GM21825 (cell line): Measurements from ENCODE around the gene LAMA2.

Experiments used
- ATAC-seq: cut with Tn5 transposase; IDR thresholded peaks from one replicate; pipeline ENCODE4 v1.9.1; 2021; ENCODE audit warnings: mild to moderate bottlenecking, moderate library complexity; ENCODE audit not compliant: unreplicated experiment

Gene LAMA2

DNA sequence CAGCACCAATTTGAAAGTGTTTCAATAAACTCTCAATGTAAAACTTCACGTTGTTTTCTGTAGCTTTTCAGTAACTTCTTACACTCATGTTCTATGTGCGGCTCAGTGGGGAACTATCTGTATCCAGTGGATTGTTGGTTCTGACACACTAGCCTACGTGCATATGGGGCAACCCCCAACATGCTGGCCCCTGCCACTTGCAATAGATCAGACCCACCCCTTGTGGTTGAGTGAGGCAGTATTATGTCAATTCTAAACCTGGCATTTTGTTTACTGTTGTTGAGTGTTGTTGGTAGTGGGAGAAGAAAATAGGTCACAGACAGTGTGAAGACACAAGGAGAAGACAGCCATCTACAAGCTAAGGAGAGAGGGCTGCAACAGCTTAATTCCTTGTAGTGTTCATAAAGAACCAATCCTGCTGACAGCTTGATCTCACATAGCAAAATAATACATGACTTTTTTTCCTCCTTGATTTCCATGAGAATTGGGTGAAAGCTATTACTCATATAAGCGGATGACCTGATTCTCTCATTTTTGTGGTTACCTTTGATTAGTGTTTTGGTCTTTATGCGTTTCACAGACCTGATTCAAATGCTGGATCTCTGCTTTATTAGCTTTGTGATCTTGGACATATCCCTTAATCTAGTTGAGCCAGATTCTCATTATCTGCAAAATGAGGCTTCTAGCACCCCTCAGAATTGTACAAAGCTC is 320.4 kb downstream of the LAMA2 start:
- no peak for ATAC-seq

DNA sequence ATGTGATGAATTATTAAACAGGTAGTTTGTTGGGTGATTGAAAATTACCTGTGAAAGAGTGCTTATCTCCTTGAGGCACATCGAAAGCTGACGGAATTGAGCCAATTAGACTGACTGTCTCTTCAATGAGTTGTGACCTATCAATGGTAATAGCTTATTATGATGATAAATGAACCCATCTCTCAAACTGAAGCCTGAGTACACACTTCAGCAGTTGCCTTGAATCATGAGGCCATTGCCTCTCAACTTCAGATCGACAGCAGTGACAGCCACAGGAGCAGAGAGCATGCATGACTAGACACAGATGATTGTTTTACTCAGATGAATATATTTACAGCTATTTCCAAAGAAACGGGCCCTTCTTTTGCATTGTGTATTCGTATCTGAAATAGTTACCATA is 323.9 kb downstream of the LAMA2 start:
- ATAC-seq, result no peak

DNA sequence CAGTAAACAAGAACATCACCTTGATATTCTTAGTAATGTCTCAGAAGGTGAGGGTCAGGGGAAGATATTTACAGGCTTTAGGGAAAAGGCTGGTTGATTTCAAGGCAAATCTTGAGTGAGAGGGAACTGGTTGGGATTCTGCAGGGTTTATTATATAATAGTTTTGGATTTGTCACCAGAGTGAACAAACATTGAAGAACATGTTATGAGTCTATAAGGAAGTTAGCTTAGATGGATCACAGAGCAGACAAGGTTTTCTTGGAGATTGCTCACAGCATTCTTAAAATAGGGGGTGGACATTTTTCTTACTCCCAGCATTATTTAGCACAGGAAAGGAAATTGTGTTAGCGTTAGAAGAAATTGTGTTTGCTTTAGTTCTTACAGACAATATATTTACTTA is 324.9 kb downstream of the LAMA2 start:
- no peak for ATAC-seq

DNA sequence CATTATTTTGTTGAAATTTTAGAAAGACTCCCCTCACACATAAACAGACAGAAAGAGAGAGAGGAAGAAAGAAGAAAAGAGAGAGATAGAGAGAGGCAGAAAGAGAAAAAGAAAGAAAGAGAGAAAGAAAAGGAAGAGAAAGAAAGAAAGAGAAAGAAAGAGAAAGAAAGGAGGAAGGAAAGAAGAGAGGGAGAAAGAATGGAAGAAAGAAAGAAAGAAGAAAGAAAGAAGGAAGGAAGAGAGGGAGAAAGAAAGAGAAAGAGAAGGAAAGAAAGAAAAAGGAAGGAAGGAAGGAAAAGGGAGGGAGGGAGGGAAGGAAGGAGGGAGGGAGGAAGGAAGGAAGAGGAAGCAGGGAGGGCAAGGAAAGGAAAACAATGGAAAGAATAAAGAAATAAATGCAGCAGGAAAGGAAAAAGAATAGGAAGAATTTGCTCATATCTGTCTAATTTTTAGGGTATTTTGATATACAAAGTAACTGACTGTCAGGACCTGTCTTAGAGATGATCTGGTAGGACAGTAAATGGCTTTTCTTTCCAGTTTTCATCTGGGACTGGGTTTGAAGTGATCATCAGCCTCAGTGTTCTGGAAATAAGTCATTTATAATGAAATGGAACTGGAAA is 325.6 kb downstream of the LAMA2 start:
- no peak for ATAC-seq

DNA sequence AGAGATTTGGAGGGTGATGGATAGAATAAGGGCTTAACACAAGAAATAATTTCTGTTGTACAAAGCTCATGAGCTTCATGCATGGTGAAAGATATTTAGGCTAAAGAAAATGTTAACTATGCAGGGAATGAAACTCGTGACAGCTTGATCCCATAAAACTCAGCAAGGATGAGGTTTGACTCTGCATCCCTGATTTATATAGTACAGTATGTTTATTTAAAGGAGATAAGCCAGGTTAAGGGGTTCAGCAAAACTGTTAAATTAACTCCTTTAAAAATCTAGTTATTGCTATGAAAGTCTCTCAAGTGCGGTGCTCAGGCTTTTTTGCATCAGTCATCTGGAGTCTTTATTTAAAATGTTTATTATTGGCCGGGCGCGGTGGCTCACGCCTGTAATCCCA is 326.4 kb downstream of the LAMA2 start:
- ATAC-seq, result no peak

DNA sequence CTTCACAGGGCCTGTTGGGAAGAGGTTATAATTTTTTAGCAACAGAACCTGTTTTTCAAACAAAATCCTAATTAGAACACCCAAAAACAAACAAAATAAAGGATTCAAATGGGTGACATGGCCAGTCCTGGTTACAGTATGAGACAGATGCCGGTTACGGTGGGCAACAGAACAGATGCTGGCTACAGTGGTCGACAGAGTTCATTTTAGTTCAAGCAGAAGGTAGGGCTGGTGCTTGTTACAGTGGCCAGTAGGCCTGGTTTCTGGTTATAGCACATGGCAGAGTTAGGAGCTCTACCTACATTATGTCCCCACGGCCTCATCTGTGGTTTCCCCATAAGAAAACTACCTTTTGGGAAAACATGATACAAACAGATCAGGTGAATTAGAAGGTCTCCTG is 327.7 kb downstream of the LAMA2 start:
- ATAC-seq, result no peak

DNA sequence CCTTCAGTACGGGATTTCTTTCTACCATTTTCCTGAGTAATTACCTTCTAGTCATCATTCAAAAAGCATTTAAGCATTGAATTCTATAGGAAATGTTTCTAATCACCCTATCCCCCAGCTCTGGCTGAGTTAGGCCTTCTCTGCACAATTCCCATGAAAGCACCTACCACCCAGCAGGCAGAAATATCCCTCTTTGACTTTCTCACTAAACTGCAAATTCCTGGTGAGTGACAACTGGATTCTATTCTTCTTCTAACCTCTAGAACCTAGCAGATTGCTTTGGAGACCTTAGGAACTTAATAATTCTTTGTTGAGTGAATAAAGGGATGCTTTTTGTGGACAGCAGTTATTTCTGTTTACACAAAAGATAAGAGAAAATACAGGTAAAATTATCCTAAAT is 328.7 kb downstream of the LAMA2 start:
- no peak for ATAC-seq

DNA sequence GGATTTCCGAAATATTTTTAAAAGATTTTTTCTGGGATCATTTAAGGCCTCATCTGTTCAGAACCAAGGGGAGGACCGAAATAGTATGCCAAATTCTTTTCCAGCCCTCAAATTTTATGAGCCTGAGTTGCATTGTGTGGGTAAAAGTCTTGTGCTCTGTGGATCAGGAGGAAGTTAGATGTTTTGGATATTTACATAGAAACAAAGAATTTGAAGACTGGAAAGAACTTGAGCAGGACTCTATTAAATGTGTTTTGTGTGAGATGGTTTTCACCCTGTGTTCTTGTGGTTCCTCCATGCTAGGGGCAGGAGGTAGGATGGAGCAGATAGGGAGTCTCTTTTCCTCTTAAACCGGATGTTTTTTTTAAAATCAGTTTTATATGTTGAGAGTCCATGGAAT is 329.1 kb downstream of the LAMA2 start:
- ATAC-seq, result no peak

DNA sequence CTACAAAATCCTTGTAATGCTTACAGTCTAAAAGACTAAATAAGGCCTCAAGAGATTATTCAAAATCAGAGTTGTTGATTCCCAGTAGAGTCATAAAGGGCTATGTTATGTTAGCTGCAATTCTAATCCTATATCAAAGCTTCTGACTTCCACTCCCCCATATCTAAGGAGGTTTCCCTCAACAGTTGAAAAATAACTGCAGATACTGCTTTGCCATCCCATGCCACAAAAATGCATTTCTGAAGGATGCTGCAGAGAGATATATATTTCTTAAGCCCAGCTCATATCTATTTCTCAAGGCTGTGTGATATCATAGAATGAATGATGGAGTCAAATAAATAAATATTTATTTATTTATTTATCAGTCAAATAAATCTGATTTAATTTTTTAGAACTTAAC is 332.3 kb downstream of the LAMA2 start:
- ATAC-seq, result no peak

DNA sequence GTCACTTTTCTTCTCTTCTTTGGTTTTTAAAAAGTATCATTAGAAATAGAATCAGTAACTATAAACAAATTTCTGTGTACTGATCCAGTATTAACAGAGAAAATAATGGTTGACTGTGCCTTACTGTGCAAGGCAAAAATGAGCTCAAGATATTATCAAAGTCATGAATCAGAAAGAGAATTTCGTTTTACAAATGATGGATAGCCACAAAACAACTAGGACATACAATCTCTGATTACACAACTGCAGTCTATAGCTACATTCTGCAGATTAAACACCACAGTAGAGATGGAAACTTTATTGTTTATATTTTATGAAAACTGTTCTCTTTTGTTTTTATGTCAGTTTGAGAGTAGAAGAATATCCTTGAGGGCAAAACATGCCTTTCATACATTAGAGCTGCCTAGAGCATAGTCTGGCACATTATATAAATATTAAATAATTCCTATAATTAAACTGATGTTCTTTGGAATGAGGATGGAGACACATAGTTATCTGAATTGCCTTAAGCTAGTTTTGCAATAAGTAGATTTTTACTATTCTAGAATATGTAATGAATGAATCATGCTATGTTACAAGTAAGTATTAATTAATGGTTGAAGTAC is 333.1 kb downstream of the LAMA2 start:
- no peak for ATAC-seq

DNA sequence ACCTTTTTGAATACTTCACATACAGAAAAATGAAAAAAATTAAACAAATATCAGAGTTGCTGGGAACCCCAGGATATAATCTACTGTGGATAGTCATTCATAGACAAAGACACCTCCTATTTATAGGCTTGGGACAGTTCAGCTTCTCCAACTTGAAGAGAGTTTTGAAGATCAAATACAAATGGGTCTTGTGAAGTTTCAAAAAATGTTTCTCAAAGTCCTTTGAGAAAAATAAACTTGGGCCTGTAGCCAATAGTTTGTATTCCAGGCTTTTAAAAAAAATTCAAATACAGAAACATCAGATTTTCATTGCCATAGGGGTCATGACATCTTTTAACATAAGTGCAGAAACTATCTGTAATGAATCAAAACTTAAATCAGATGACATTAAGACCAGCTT is 334.8 kb downstream of the LAMA2 start:
- no peak for ATAC-seq

DNA sequence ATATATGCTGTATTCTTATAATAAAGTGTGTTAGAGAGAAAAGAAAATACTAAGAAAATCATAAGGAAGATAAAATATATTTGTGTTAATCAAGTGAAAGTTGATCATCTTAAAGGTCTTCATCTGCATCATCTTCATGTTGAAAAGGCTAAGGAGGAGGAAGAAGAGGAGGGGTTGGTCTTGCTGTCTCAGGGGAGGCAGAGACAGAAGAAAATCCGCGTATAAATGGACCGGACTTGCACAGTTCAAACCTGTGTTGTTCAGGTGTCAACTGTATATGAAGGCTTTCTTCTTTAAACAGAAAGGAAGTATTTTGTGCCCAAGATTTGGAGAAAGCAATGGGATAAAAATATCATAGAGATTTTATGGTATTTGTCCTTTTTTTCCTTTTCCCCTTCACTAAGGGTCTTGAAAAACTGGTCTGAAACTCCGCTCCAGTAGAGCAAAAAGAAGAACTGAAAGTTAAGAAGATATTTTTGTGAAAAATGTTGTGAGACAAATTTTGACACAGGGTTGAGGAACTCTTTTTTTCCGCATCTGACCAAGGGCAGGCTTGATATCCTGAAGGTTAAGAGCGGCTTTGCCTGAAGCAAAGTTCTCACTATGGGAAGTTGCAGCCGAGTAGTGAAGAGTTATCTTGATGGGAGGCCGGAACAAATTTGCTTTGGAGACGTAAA is 350.7 kb downstream of the LAMA2 start:
- ATAC-seq, result no peak

DNA sequence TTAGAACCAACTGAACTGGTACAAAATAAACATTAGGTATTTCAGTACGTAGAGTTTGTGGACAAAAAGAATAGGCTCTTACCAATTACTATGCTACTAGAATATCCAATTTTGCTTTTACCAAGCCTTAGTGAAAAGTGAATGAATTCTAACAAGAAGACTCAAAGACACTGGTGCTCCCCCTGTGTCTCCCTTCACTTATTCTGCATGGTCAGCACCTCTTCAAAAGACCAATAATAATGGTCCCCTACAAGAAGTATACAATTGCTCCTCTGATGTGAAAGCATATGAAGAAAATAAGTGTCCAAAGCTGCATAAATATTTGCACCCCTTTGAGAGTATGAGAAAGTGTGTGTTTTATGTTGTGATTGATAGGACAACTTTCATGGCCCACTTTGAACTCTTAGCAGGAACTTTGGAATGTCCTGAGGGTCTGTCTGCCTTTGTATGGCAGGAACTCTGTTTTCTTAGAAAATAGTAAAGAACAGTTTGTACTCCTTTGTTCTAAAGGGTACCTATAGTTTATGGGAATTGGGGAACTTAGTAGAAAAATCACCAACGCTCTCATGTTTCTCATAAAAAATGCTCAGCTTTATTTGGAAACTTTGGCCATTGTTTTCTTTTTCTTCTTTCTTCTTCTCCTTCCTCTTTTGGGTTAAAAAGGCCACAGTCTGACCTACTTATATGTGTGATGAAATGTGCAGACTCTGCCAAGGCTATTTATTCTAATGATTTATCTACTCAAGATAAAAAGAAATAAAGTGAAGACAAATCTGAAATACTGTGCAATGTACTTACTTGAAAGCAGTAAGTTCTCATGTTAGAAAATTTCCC is 352.4 kb downstream of the LAMA2 start:
- no peak for ATAC-seq

DNA sequence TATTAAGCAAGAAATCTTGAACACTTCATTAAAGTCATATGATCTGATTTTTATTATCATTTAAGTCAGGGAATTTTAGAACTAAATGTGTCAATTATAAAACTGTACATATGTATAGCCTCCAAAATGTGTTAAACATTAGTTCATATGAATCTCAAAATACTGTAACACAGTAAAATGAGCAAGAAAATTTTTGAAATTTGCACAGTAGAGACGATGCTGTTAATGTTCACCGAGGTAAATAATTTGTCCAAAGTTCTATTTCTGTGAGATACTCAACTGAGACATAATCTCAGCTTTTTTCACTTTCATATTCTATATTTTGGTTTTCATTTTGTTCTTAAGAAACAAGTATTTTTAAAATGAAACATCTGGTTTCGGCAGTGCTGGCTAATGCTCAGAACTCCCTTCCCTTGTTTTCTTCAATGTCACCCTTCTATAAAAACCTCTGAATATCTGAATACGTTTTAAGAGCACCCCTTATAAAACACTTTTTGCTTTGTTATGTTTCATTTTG is 353.1 kb downstream of the LAMA2 start:
- ATAC-seq, result peak; percentile 59

DNA sequence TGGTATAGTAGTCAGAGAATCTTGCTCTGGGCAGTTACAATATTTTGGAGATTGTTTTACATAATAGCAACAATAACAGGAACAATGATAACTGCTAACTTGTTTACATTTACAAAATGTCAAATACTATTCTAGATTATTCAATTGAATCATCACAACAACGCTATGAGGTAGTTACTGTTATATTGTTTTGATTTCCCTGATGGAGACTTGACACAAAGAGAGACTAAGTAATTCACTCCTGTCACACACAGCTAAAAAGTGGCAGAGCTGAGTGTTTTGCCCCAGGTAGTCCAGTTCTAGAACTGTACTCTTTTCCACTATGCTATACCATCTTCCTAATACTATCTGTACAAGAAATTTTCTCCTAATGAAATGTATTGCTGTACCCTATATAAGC is 356.1 kb downstream of the LAMA2 start:
- no peak for ATAC-seq

DNA sequence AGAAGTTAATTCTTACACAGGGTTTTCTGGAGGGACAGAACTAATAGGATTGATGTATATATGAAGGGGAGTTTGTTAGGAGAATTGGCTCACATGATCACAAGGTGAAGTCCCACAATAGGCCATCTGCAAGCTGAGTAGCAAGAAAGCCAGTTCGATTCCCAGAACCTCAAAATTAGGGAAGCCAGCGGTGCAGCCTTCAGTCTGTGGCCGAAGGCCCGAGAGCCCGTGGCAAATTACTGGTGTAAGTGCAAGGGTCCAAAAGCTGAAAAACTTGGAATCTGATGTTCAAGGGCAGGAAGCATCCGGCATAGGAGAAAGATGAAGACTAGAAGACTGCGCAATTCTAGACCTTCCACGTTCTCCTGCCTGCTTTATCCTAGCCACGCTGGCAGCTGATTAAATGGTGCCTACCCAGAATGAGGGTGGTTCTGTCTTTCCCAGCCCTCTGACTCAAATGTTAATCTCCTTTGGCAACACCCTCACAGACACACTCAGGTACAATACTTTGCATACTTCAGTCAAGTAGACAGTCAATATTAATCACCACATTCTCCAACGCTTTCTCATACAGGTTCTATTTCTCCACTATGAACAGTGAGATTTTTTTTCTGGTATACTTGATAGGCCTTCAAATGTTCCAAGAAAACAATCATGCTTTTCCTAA is 357.0 kb downstream of the LAMA2 start:
- ATAC-seq, result no peak

DNA sequence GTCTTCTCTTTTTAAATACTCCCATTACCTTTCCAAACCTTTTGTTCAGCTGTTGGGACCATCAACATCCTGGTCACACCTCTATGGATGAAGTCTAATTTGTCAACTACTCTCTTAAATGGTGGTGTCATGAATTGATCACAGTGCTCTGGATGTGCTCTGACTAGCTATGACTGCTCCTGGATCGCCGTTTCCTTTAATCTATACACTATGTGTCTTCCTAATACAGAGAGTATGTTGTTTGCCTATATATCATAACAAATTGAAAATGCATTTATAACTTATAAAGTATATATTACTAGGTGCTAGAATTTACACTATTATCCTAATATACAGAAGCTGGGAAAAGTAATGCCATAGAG is 357.5 kb downstream of the LAMA2 start:
- no peak for ATAC-seq

DNA sequence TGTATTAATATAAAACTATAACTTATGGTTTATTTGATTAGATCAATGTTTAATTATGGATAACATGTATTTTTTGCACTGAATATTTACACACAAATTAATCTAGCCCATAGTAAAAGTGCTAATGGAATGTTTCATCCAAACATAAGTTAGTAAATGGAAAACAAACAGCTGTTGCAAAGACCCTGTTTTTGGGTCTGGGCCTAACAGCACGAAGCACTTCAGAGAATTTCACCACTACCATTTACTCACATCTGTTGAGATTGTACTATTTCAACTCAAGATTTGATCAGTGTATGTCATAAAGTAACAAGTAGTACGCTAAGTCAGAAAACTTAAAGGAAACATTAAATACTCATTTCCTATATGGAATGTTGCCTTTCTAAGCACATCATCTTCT is 359.6 kb downstream of the LAMA2 start:
- ATAC-seq, result no peak

DNA sequence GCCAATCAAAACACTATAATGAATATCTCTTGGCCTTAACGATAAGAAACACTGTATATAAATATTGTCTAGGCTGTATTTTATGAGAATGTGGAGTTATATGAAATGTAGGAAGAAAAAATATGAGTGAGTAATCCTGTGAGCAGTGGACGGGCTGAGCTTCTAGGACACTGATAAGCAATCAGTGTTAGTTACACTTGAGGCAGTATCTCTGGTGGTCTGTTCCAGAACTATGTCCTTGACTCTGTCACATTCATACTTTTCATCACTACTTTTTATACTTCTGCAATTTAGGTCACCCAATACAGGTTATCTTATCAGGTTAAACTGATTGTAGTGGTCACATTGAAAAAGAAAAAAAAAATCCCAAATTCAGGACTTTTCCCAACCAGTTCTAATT is 360.4 kb downstream of the LAMA2 start:
- no peak for ATAC-seq

DNA sequence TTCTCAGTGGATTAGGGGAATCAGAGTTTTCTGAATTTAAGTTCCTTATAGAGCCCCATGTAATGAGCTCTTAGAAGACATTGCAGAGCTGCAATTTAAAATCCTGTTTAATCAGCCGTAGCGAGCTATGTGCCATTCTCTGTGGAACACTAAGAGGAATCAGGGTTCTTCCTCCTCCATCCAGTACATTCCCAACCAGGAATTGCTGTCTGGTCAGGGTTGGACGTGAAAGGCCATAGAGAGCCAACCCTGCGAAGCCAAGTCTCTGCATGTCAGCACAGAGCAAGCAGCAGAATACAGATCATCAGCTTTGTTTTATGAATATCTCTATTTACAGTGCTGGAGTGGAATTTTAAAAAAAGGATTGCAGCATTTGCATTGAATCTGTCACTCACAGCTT is 366.0 kb downstream of the LAMA2 start:
- ATAC-seq, result no peak
